ENCODE measurements around the gene PRDM1.

PRDM1 gene

DNA sequence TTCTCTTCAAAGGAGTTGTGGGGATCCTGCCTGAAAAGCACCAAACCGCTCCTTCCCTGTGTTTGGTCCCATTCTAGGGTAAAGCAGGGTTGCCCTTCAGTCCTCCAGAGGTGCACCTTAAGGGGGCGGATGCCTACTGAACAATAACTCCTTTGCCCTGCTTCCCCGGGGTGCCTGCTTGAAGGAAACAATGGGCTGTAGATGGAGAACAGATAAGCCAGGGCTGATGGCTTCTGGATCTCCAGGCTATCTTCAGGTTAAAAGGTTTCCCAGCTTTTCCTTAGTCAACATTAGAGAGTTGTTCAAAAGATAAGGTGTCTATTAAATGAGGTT lies 5.4 kb upstream of the PRDM1 start:
- no peaks in the 10 kb centered on the region for H3K9me3 Mint-ChIP-seq
- no peaks in the 10 kb centered on the region for H3K36me3 Mint-ChIP-seq
- peaks cover 22 to 24% of the 10 kb centered on the region in 2 donors for H3K4me1 Mint-ChIP-seq
- ATAC-seq (replicated peaks), result no peak
- DNase-seq, result no peak
- H3K27ac Mint-ChIP-seq, result no peak overlapping the region
- H3K4me3 Mint-ChIP-seq, result no peak overlapping the region
- peaks cover 5 to 9% of the 10 kb centered on the region in 2 donors for H3K27me3 Mint-ChIP-seq

DNA sequence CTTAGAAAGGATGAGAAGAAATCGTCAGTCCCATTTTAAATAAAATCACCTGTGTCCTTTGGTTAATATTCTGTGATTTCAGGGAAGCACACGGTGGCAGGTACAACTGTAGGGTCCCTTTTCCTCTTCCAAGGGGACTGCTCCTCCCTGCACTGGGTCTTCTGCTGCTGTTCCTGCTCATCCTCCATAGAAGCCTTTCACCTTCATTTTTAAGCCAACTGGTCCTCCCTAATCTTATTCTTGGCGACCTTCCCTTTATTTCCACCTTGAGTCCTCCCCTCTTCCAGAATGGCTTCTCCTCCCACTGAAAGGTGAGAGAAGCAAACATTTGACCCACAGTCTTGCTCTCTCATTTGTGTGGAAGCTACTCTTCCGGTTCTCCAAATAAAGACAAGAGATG lies 4.4 kb upstream of the PRDM1 start:
- DNase-seq (no peak), ATAC-seq (replicated peaks) (no peak)
- no peak overlapping the region for H3K27ac Mint-ChIP-seq
- H3K27me3 Mint-ChIP-seq, result peaks cover 5 to 9% of the 10 kb centered on the region in 2 donors
- no peaks in the 10 kb centered on the region for H3K36me3 Mint-ChIP-seq
- peaks cover 28 to 34% of the 10 kb centered on the region in 2 donors for H3K4me1 Mint-ChIP-seq
- no peaks in the 10 kb centered on the region for H3K9me3 Mint-ChIP-seq
- H3K4me3 Mint-ChIP-seq, result no peak overlapping the region

DNA sequence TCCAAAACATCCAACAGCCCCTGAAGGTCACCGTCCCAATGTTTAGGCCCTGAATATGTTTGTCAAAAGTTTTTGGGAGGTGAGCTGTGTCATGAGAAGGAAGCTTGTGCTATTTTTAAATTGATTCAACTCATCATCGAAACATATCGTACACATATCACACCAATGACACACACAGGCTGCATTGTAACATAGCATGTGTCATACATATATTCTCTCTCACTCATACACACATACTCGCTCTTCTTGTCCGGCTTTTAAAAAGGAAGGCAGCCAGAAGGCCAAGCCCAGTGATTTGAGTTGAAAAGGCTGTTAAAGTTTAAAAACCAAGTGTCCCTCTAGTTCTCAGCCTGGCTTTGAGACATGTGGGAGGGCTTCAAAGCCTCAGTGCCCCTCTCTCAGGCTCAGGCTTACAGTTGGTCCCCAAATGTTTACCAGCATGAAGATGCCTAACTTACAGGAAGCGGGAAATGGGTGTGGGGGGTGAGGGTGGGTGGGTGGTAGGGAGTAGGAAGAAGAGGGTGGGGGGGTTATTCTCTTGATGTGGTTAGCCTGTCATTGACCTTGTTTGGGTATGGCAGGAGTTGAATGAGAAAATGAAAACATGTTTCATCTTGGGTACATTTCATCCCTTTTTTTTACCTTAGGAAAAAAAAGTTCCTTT lies 3.3 kb upstream of the PRDM1 start:
- peaks cover 11 to 16% of the 10 kb centered on the region in 2 donors for H3K27me3 Mint-ChIP-seq
- H3K36me3 Mint-ChIP-seq, result no peaks in the 10 kb centered on the region
- no peak overlapping the region for H3K4me3 Mint-ChIP-seq
- no peak for ATAC-seq (replicated peaks)
- no peaks in the 10 kb centered on the region for H3K9me3 Mint-ChIP-seq
- peaks cover 32 to 44% of the 10 kb centered on the region in 2 donors for H3K4me1 Mint-ChIP-seq
- DNase-seq, result no peak
- H3K27ac Mint-ChIP-seq, result peak overlapping the region; percentile 72

DNA sequence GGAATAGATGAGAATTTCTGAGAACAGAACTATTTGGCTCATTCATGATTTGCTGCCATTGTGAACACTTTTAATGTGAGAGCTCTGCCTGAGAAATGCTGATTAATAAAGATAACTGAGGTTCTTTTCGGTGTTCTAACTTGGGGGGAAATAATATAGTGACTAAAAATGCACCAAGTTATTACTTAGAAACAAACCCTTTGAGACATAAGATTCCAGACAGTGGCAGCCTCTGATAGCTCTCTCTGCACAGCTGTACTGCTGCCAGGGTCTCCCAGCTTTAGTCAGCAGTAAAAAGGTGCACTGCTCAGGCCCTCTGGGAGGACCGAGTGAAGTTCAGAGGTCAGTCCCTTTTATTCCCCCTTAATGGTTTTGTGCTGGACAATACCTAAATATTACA lies 2.5 kb upstream of the PRDM1 start:
- peaks cover 32 to 52% of the 10 kb centered on the region in 2 donors for H3K4me1 Mint-ChIP-seq
- H3K36me3 Mint-ChIP-seq, result no peaks in the 10 kb centered on the region
- DNase-seq, result no peak
- no peak overlapping the region for H3K4me3 Mint-ChIP-seq
- H3K27me3 Mint-ChIP-seq, result peaks cover 17 to 20% of the 10 kb centered on the region in 2 donors
- no peak overlapping the region for H3K27ac Mint-ChIP-seq
- no peaks in the 10 kb centered on the region for H3K9me3 Mint-ChIP-seq
- ATAC-seq (replicated peaks), result peak in 1 of 2 donors; percentile 8

DNA sequence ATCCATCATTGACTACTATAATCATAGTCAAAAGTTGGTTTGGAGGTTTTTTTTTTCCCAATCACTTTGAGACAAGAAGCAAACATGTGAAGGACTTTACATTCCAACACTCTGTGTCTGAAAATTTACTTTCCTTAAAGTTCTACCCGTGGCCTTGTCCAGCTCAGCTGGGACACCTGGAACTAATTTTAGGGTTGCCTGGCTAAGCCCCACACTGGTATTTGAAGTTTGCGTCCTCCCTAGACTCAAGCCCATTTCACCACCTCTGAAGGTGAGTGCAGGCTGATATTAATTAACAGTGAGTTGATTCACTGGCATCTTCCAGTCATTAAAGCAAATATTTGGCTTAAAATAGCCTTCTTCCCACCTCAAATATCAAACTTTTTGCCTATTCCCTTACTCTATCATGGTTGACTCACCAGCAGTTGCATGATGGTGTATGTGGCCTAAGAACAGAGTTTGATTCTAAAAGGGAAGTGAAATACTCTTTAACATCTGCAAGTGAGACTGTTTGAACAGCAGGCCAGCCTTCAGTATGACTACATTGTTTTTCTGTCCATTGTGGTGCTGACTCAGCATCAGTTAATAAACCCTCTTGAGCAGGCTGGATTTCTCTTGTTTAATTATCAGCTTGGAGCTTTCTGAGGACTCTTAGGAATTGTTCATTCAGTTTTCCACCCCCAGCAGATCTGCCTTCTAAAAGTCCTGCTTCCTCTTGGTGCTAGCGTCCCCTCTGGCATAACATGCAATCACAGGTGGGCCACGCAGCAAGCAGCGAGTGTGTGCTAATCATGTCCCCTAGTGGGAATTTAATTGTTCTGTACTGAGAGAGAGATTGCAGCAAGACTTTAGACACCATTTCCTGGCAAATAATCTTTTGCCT lies 1.8 kb upstream of the PRDM1 start:
- Mint-ChIP-seq H3K4me3 (peak overlapping the region in 1 of 2 donors; percentile 15), H3K9me3 (no peaks in the 10 kb centered on the region), H3K36me3 (no peaks in the 10 kb centered on the region), H3K27ac (peak overlapping the region; percentile 20), H3K4me1 (peaks cover 32 to 54% of the 10 kb centered on the region in 2 donors), H3K27me3 (peaks cover 17 to 23% of the 10 kb centered on the region in 2 donors)
- ATAC-seq (replicated peaks) (peak; percentile 85 to 87), DNase-seq (peak; percentile 42)

DNA sequence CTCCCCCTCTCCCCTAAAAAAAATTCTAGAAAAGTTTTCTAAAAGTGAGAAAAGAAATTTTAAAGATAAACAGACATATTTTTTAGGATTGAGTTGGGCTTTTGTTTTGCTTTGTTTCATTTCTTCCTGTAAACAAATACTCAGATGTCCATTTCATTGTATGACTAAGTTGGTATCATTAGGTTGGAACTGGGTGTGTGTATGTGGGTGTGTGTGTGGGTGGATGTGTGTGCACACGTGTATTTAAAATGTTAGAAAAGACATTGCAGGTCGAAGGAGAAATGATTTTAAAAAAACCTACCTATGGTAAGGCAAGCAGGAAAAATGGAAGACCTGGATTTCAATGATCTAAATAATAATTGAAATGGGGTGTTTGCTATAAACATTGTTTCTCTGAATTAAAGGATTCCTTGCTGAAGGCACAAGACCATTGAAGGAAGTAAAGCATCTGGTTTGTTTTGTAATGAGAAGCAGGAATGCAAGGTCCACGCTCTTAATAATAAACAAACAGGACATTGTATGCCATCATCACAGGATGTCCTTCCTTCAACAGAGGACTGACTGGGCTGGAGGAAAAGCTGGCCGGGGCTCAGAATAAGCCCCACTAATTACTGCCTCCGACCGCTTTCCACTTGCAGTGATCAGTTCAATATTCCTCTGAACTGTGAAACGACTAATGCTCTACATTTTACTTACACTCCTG lies 996 bp upstream of the PRDM1 start:
- ATAC-seq (replicated peaks) (no peak), DNase-seq (no peak)
- peaks cover 38 to 60% of the 10 kb centered on the region in 2 donors for H3K4me1 Mint-ChIP-seq
- H3K36me3 Mint-ChIP-seq, result no peaks in the 10 kb centered on the region
- peak overlapping the region; percentile 93 for H3K27ac Mint-ChIP-seq
- peaks cover 24 to 28% of the 10 kb centered on the region in 2 donors for H3K27me3 Mint-ChIP-seq
- peak overlapping the region; percentile 92 to 93 for H3K4me3 Mint-ChIP-seq
- H3K9me3 Mint-ChIP-seq, result no peaks in the 10 kb centered on the region

DNA sequence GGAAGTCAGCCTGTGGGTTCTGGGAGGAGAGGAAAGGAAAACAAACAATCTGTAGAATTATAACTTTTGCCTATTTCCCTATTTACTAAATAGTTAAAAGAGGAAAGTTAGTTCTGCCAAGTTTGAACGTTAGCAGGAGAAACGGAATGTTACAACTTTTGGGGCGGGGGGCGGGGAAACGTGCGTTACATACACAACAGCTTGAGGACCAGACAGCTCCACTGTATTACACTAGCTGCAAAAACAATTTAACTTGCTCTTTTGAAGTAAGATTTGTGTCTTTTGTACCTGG lies 498 bp upstream of the PRDM1 start:
- peaks cover 42 to 65% of the 10 kb centered on the region in 2 donors for H3K4me1 Mint-ChIP-seq

DNA sequence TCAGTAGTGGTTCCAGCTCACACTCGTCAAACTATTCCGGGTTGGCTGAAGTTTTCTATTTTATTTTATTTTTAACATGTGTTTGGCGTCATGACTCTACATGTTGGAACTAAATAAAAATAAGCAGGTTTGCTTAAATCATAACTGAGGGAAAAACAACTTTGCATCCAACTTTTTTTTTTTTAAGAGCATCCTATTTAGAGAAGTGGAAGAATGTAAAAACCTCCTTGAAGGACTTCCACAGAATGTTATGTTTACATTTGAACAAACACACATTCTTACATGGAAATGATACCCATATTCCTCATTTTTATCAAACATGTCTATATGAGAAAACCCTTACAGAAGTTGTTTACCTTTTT lies 659 bp downstream of the PRDM1 start:
- DNase-seq (no peak), ATAC-seq (replicated peaks) (no peak)
- Mint-ChIP-seq H3K9me3 (no peaks in the 10 kb centered on the region), H3K4me3 (peak overlapping the region in 1 of 2 donors; percentile 16), H3K4me1 (peaks cover 48 to 73% of the 10 kb centered on the region in 2 donors), H3K27ac (no peak overlapping the region), H3K36me3 (no peaks in the 10 kb centered on the region), H3K27me3 (peaks cover 22 to 24% of the 10 kb centered on the region in 2 donors)

More for the DNA sequence above, 498 bp upstream of the PRDM1 start:
- Mint-ChIP-seq H3K9me3 (no peaks in the 10 kb centered on the region), H3K27ac (peak overlapping the region; percentile 93), H3K4me3 (peak overlapping the region; percentile 92 to 93), H3K27me3 (peaks cover 26 to 28% of the 10 kb centered on the region in 2 donors), H3K36me3 (no peaks in the 10 kb centered on the region)
- no peak for DNase-seq
- ATAC-seq (replicated peaks), result no peak

DNA sequence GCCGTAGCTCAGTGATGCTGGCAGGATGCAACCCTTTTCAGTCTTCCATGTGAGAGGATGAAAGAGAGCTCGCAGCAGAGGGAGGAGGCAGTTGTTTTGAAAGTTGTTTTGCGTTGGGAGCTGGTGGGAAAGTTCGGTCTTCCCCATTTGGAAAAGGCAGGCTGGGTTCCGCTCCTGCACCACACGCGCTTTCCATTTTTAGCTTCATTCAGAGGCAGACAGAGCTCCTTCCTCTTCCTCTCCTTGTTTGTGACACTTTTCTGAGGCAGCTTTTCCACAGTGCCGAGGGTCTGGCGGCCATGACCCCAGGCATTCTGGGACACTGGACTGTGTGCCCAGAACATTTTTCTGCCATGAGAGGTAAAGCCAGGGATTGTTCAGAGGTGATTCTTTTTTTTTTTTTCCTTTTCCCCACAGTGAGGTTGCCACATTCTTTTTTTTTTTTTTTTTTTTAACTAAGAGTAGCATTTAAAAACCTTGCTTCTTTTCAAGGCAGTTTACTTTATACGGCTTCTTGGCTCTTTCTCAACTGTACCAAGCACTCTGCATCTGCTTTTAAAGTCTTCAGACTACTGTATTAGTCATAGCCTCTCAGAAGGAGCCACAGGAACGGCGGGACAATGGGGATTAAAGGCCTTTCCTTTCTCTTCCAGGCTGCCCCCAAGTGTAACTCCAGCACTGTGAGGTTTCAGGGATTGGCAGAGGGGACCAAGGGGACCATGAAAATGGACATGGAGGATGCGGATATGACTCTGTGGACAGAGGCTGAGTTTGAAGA lies 1.6 kb downstream of the PRDM1 start:
- Mint-ChIP-seq H3K4me3 (peak overlapping the region; percentile 59 to 60), H3K36me3 (no peaks in the 10 kb centered on the region), H3K27me3 (peaks cover 19 to 21% of the 10 kb centered on the region in 2 donors), H3K4me1 (peaks cover 51 to 81% of the 10 kb centered on the region in 2 donors), H3K27ac (no peak overlapping the region), H3K9me3 (no peaks in the 10 kb centered on the region)
- ATAC-seq (replicated peaks) (no peak), DNase-seq (no peak)

DNA sequence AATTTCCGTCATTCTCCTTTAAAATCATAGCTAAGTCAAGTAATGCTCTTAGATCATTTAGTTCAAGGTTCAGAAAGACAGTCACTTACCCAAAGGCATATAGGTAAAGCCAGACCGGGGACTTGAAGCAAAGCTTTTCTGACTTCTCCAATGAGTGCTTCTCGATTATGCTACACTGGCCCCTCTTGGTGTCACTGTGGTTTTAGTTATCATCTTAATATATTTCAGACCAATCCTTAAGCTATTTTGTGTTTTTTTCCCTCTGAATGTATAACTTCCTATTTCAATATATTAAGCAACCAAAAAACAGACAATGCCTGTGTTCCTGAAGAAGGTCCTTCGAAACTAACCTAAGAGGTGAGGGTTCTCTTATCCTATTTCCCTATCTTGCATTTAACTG lies 3.9 kb downstream of the PRDM1 start:
- no peak for DNase-seq
- H3K4me1 Mint-ChIP-seq, result peaks cover 45 to 84% of the 10 kb centered on the region in 2 donors
- no peak for ATAC-seq (replicated peaks)
- peaks cover 19 to 21% of the 10 kb centered on the region in 2 donors for H3K27me3 Mint-ChIP-seq
- H3K4me3 Mint-ChIP-seq, result no peak overlapping the region
- H3K27ac Mint-ChIP-seq, result no peak overlapping the region
- H3K9me3 Mint-ChIP-seq, result no peaks in the 10 kb centered on the region
- no peaks in the 10 kb centered on the region for H3K36me3 Mint-ChIP-seq

DNA sequence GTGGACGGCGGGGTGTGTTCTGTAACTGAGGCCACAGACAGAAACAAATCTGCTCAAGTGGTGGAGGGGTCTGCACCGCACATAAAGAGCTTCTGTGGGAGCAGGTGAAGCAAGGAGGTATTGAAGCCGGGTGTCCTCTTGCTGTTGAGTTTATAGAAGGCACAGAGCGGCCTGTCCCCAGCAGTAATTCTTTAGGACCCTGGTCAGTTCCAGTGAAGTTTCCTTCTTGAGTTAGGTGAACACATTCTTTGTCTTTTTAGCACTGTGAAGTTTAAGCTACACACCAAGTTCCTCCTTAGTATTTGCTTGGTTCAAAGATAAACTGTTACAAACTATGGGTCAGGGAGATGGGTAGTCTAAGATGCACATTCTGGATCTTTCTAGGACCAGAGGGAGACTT lies 6.1 kb downstream of the PRDM1 start:
- ATAC-seq (replicated peaks), result no peak
- no peaks in the 10 kb centered on the region for H3K36me3 Mint-ChIP-seq
- no peaks in the 10 kb centered on the region for H3K9me3 Mint-ChIP-seq
- peaks cover 18 to 21% of the 10 kb centered on the region in 2 donors for H3K27me3 Mint-ChIP-seq
- peaks cover 40 to 67% of the 10 kb centered on the region in 2 donors for H3K4me1 Mint-ChIP-seq
- no peak overlapping the region for H3K27ac Mint-ChIP-seq
- no peak for DNase-seq
- no peak overlapping the region for H3K4me3 Mint-ChIP-seq

DNA sequence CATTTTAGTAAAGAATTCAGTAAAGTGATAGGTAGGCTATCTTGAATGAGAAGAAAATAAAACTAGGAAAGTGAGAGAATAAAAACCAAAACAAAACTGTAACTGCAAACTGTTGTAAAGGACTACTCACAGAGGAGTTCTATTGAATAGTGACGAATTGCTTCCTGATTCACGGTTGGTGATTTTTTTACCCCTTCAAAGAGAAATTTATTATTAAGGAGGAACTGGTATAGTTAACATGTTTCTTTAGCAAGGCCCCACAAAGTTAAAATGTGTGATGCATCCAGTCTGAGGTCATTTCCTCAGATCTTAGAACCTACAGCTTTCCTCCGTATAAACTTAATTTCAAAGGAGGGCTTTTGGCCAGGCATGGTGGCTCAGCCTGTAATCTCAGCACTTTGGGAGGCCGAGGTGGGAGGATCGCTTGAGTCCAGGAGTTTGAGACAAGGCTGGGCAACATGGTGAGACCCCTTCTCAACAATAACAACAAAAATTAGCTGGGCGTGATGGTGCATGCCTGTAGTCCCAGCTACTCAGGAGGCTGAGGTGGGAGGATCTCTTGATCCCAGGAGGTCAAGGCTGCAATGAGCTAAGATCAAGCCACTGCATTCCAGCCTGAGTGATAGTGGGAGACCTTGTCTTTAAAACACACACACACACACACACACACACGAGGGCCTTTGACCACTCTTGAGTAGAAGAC lies 8.3 kb downstream of the PRDM1 start:
- ATAC-seq (replicated peaks) (no peak), DNase-seq (no peak)
- no peaks in the 10 kb centered on the region for H3K9me3 Mint-ChIP-seq
- no peaks in the 10 kb centered on the region for H3K36me3 Mint-ChIP-seq
- peaks cover 52 to 72% of the 10 kb centered on the region in 2 donors for H3K4me1 Mint-ChIP-seq
- H3K27me3 Mint-ChIP-seq, result peaks cover 5 to 9% of the 10 kb centered on the region in 2 donors
- H3K27ac Mint-ChIP-seq, result peak overlapping the region; percentile 83
- H3K4me3 Mint-ChIP-seq, result peak overlapping the region in 1 of 2 donors; percentile 28

DNA sequence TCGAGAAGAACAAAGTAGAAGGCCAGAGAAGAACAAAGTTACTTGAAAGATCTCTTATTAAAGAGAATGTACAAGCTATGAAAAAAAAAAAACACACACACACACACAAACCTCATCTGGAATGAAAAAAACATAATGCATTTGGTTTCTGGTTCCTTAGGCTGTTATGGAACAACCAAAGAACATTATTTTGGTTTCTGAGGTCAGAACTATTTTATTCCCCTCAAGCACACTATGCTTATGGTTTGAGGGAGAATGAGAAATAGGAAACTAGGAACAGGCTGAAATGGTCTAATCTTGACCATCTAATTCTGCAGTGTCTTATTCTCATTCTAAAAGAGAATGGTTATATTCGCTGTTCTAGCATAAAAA lies 8.8 kb downstream of the PRDM1 start:
- H3K4me3 Mint-ChIP-seq, result no peak overlapping the region
- no peaks in the 10 kb centered on the region for H3K36me3 Mint-ChIP-seq
- ATAC-seq (replicated peaks) (no peak), DNase-seq (no peak)
- H3K27me3 Mint-ChIP-seq, result peaks cover 1 to 5% of the 10 kb centered on the region in 2 donors
- H3K27ac Mint-ChIP-seq, result no peak overlapping the region
- peaks cover 48 to 68% of the 10 kb centered on the region in 2 donors for H3K4me1 Mint-ChIP-seq
- H3K9me3 Mint-ChIP-seq, result no peaks in the 10 kb centered on the region
